Measurements from ENCODE around the gene FAM241B.

Gene FAM241B

GRCh38 chr10:69644658-69645295 is 14.7 kb downstream of the FAM241B start:
- Histone ChIP-seq H3K4me3 (ENCODE audit: low read length) (no peak overlapping the region), H3K36me3 (ENCODE audit: insufficient read depth, low read length) (no peaks in the 10 kb centered on the region), H3K27me3 (ENCODE audit: control insufficient read depth, insufficient read depth, low read length) (peaks cover 58% of the 10 kb centered on the region), H3K4me1 (ENCODE audit: control insufficient read depth, insufficient read depth, low read length) (no peaks in the 10 kb centered on the region), H3K9ac (ENCODE audit: low read depth, low read length) (no peak overlapping the region), H3K4me2 (ENCODE audit: low read length) (no peak overlapping the region), H3K9me3 (replicated peaks; ENCODE audit: low read length) (no peaks in the 10 kb centered on the region)

- Histone ChIP-seq H3K4me2 (ENCODE audit: low read length) (no peak overlapping the region), H3K36me3 (ENCODE audit: insufficient read depth, low read length) (no peaks in the 10 kb centered on the region), H3K27me3 (ENCODE audit: control insufficient read depth, insufficient read depth, low read length) (peaks cover 58% of the 10 kb centered on the region), H3K4me3 (ENCODE audit: low read length) (no peak overlapping the region), H3K9me3 (replicated peaks; ENCODE audit: low read length) (no peaks in the 10 kb centered on the region), H3K9ac (ENCODE audit: low read depth, low read length) (no peak overlapping the region), H3K4me1 (ENCODE audit: control insufficient read depth, insufficient read depth, low read length) (no peaks in the 10 kb centered on the region)
These were observed 15.5 kb downstream of the FAM241B start for GRCh38 chr10:69645296-69646184.

GRCh38 chr10:69646185-69647060 is 16.4 kb downstream of the FAM241B start:
- no peak overlapping the region for H3K4me3 ChIP-seq (ENCODE audit: low read length)
- H3K4me1 ChIP-seq (ENCODE audit: control insufficient read depth, insufficient read depth, low read length), result no peaks in the 10 kb centered on the region
- H3K36me3 ChIP-seq (ENCODE audit: insufficient read depth, low read length), result no peaks in the 10 kb centered on the region
- H3K27me3 ChIP-seq (ENCODE audit: control insufficient read depth, insufficient read depth, low read length), result peaks cover 57% of the 10 kb centered on the region
- no peak overlapping the region for H3K9ac ChIP-seq (ENCODE audit: low read depth, low read length)
- no peaks in the 10 kb centered on the region for H3K9me3 ChIP-seq (replicated peaks; ENCODE audit: low read length)
- no peak overlapping the region for H3K4me2 ChIP-seq (ENCODE audit: low read length)

GRCh38 chr10:69647126-69647525 is 17.1 kb downstream of the FAM241B start:
- Histone ChIP-seq H3K27me3 (ENCODE audit: control insufficient read depth, insufficient read depth, low read length) (peaks cover 56% of the 10 kb centered on the region), H3K9ac (ENCODE audit: low read depth, low read length) (no peak overlapping the region), H3K4me3 (ENCODE audit: low read length) (no peak overlapping the region), H3K9me3 (replicated peaks; ENCODE audit: low read length) (no peaks in the 10 kb centered on the region), H3K4me1 (ENCODE audit: control insufficient read depth, insufficient read depth, low read length) (no peaks in the 10 kb centered on the region), H3K36me3 (ENCODE audit: insufficient read depth, low read length) (no peaks in the 10 kb centered on the region), H3K4me2 (ENCODE audit: low read length) (no peak overlapping the region)

GRCh38 chr10:69647819-69648218 is 17.8 kb downstream of the FAM241B start:
- Histone ChIP-seq H3K9ac (ENCODE audit: low read depth, low read length) (no peak overlapping the region), H3K36me3 (ENCODE audit: insufficient read depth, low read length) (no peaks in the 10 kb centered on the region), H3K27me3 (ENCODE audit: control insufficient read depth, insufficient read depth, low read length) (peaks cover 49% of the 10 kb centered on the region), H3K4me1 (ENCODE audit: control insufficient read depth, insufficient read depth, low read length) (no peaks in the 10 kb centered on the region), H3K4me2 (ENCODE audit: low read length) (no peak overlapping the region), H3K9me3 (replicated peaks; ENCODE audit: low read length) (no peaks in the 10 kb centered on the region), H3K4me3 (ENCODE audit: low read length) (no peak overlapping the region)

- Histone ChIP-seq H3K4me2 (ENCODE audit: low read length) (no peak overlapping the region), H3K9ac (ENCODE audit: low read depth, low read length) (no peak overlapping the region), H3K9me3 (replicated peaks; ENCODE audit: low read length) (no peaks in the 10 kb centered on the region), H3K4me3 (ENCODE audit: low read length) (no peak overlapping the region), H3K36me3 (ENCODE audit: insufficient read depth, low read length) (no peaks in the 10 kb centered on the region), H3K4me1 (ENCODE audit: control insufficient read depth, insufficient read depth, low read length) (no peaks in the 10 kb centered on the region), H3K27me3 (ENCODE audit: control insufficient read depth, insufficient read depth, low read length) (peaks cover 48% of the 10 kb centered on the region)
These were observed 18.4 kb downstream of the FAM241B start for GRCh38 chr10:69648461-69648860.

- Histone ChIP-seq H3K27me3 (ENCODE audit: control insufficient read depth, insufficient read depth, low read length) (peaks cover 56% of the 10 kb centered on the region), H3K4me3 (ENCODE audit: low read length) (no peak overlapping the region), H3K4me2 (ENCODE audit: low read length) (no peak overlapping the region), H3K9me3 (replicated peaks; ENCODE audit: low read length) (no peaks in the 10 kb centered on the region), H3K9ac (ENCODE audit: low read depth, low read length) (no peak overlapping the region), H3K4me1 (ENCODE audit: control insufficient read depth, insufficient read depth, low read length) (no peaks in the 10 kb centered on the region), H3K36me3 (ENCODE audit: insufficient read depth, low read length) (no peaks in the 10 kb centered on the region)
These were observed 19.9 kb downstream of the FAM241B start for GRCh38 chr10:69649786-69650550.

- no peaks in the 10 kb centered on the region for H3K4me1 ChIP-seq (ENCODE audit: control insufficient read depth, insufficient read depth, low read length)
These were observed 20.7 kb downstream of the FAM241B start for GRCh38 chr10:69650589-69651261.

GRCh38 chr10:69651362-69651761 is 21.3 kb downstream of the FAM241B start:
- Histone ChIP-seq H3K4me3 (ENCODE audit: low read length) (no peak overlapping the region), H3K9ac (ENCODE audit: low read depth, low read length) (no peak overlapping the region), H3K4me2 (ENCODE audit: low read length) (no peak overlapping the region), H3K27me3 (ENCODE audit: control insufficient read depth, insufficient read depth, low read length) (peaks cover 70% of the 10 kb centered on the region), H3K9me3 (replicated peaks; ENCODE audit: low read length) (no peaks in the 10 kb centered on the region), H3K36me3 (ENCODE audit: insufficient read depth, low read length) (no peaks in the 10 kb centered on the region), H3K4me1 (ENCODE audit: control insufficient read depth, insufficient read depth, low read length) (no peaks in the 10 kb centered on the region)

More at GRCh38 chr10:69650589-69651261, 20.7 kb downstream of the FAM241B start:
- Histone ChIP-seq H3K4me2 (ENCODE audit: low read length) (no peak overlapping the region), H3K9ac (ENCODE audit: low read depth, low read length) (no peak overlapping the region), H3K27me3 (ENCODE audit: control insufficient read depth, insufficient read depth, low read length) (peaks cover 63% of the 10 kb centered on the region), H3K36me3 (ENCODE audit: insufficient read depth, low read length) (no peaks in the 10 kb centered on the region), H3K9me3 (replicated peaks; ENCODE audit: low read length) (no peaks in the 10 kb centered on the region), H3K4me3 (ENCODE audit: low read length) (no peak overlapping the region)

- Histone ChIP-seq H3K36me3 (ENCODE audit: insufficient read depth, low read length) (no peaks in the 10 kb centered on the region), H3K27me3 (ENCODE audit: control insufficient read depth, insufficient read depth, low read length) (peaks cover 69% of the 10 kb centered on the region), H3K9me3 (replicated peaks; ENCODE audit: low read length) (no peaks in the 10 kb centered on the region), H3K4me2 (ENCODE audit: low read length) (no peak overlapping the region), H3K9ac (ENCODE audit: low read depth, low read length) (no peak overlapping the region), H3K4me1 (ENCODE audit: control insufficient read depth, insufficient read depth, low read length) (no peaks in the 10 kb centered on the region), H3K4me3 (ENCODE audit: low read length) (no peak overlapping the region)
These were observed 22.2 kb downstream of the FAM241B start for GRCh38 chr10:69652111-69652856.

Measured in skeletal muscle satellite cell (primary cell).